GM23338 (cell line): ENCODE measurements around the gene SLC10A2. TPM values are rescaled to one million over a fixed set of nuclear protein-coding genes. Genes with fewer than 3 reads are reported as not detected.

Source experiments
- ATAC-seq: fragments of 200-7000 bp; cut with Tn5 transposase; 3 replicates; pipeline ENCODE4 v1.9.1; 2020
- DNase-seq: peaks from one replicate; pipeline ENCODE4 v3.0.0-alpha.2; 2015; ENCODE audit warnings: low spot score
- H2AFZ ChIP-seq: fragments of 200-600 bp; sonication (generic); 2 replicates; pipeline ENCODE4 v1.8.0; 2016; ENCODE audit warnings: antibody characterized with exemption, mild to moderate bottlenecking, moderate library complexity
- H3F3A ChIP-seq: fragments of 200-600 bp; sonication (generic); replicated peaks from 2 replicates; pipeline ENCODE4 v1.8.0; 2017; ENCODE audit warnings: antibody characterized with exemption, mixed run types, low read depth
- H3K27ac ChIP-seq: fragments of 200-600 bp; sonication (generic); 2 replicates; pipeline ENCODE4 v1.6.1; 2016; ENCODE audit warnings: low read depth
- H3K27me3 ChIP-seq: fragments of 200-600 bp; sonication (generic); 2 replicates; pipeline ENCODE4 v1.8.0; 2016; ENCODE audit warnings: mild to moderate bottlenecking, mixed run types, moderate library complexity; ENCODE audit not compliant: insufficient read depth
- H3K36me3 ChIP-seq: fragments of 200-600 bp; sonication (generic); 2 replicates; pipeline ENCODE4 v1.8.0; 2016; ENCODE audit warnings: mild to moderate bottlenecking; ENCODE audit not compliant: insufficient read depth
- H3K4me1 ChIP-seq: fragments of 200-600 bp; sonication (generic); 2 replicates; pipeline ENCODE4 v1.8.0; 2016; ENCODE audit warnings: mild to moderate bottlenecking, moderate library complexity; ENCODE audit not compliant: insufficient read depth
- H3K4me2 ChIP-seq: fragments of 200-600 bp; sonication (generic); 2 replicates; pipeline ENCODE4 v1.7.1; 2017; ENCODE audit warnings: mixed run types
- H3K4me3 ChIP-seq: fragments of 200-600 bp; sonication (generic); 2 replicates; pipeline ENCODE4 v1.6.1; 2016; ENCODE audit warnings: mixed run types
- H3K79me2 ChIP-seq: fragments of 200-600 bp; sonication (generic); replicated peaks from 2 replicates; pipeline ENCODE4 v1.8.0; 2017; ENCODE audit warnings: mild to moderate bottlenecking; ENCODE audit not compliant: insufficient read depth
- H3K9me2 ChIP-seq: fragments of 200-600 bp; sonication (generic); 2 replicates; pipeline ENCODE4 v1.8.0; 2017; ENCODE audit not compliant: insufficient read depth
- H4K20me1 ChIP-seq: fragments of 200-600 bp; sonication (generic); replicated peaks from 2 replicates; pipeline ENCODE4 v1.8.0; 2017; ENCODE audit warnings: mild to moderate bottlenecking; ENCODE audit not compliant: insufficient read depth
- H3K27ac Mint-ChIP-seq: 2 replicates; pipeline ENCODE4 v1.8.0; 2020; ENCODE audit warnings: inconsistent platforms, mild to moderate bottlenecking, moderate library complexity, mixed read lengths
- H3K27me3 Mint-ChIP-seq: 3 replicates; pipeline ENCODE4 v1.8.0; 2022; ENCODE audit warnings: low read depth, mild to moderate bottlenecking, moderate library complexity, mixed read lengths, inconsistent platforms; ENCODE audit not compliant: insufficient read depth, poor library complexity
- H3K36me3 Mint-ChIP-seq: 3 replicates; pipeline ENCODE4 v1.8.0; 2021; ENCODE audit warnings: low read depth, mild to moderate bottlenecking, inconsistent platforms, moderate library complexity, mixed read lengths
- H3K4me1 Mint-ChIP-seq: 3 replicates; pipeline ENCODE4 v1.8.0; 2020; ENCODE audit warnings: mild to moderate bottlenecking, inconsistent platforms, mixed read lengths
- H3K4me3 Mint-ChIP-seq: 3 replicates; pipeline ENCODE4 v1.8.0; 2021; ENCODE audit warnings: moderate library complexity, mild to moderate bottlenecking, inconsistent platforms, mixed read lengths
- H3K9me3 Mint-ChIP-seq: 3 replicates; pipeline ENCODE4 v1.8.0; 2020; ENCODE audit warnings: moderate library complexity, mild to moderate bottlenecking, inconsistent platforms, mixed read lengths
- EZH2 ChIP-seq: fragments of 200-600 bp; sonication (generic); IDR thresholded peaks from one replicate; pipeline ENCODE4 v1.8.0; 2017; ENCODE audit warnings: antibody characterized with exemption, mild to moderate bottlenecking, low read depth; ENCODE audit not compliant: unreplicated experiment
- JUNB ChIP-seq: IDR thresholded peaks from one replicate; pipeline ENCODE4 v1.6.1; 2016; ENCODE audit warnings: antibody characterized with exemption; ENCODE audit not compliant: unreplicated experiment
- ZNF331 ChIP-seq: fragments of 250-450 bp; sonication (Bioruptor Pico); IDR thresholded peaks from 2 replicates; pipeline ENCODE4 v1.5.0; 2020; ENCODE audit warnings: low read depth, mild to moderate bottlenecking, moderate library complexity
- polyA plus RNA-seq: library from polyadenylated mRNA; unstranded; fragments of >200 nt; fragmentation: Nextera tagmentation; extraction: Ambion mirVana; gene quantifications from 2 replicates; pipeline ENCODE4 v1.2.1, GENCODE V29; 2016
- total RNA-seq: library from RNA; depleted of rRNA; stranded (reverse); fragments of >200 nt; shearing (Covaris generic); gene quantifications from 2 replicates; pipeline ENCODE4 v1.2.3, GENCODE V29; 2014
- TF ChIP-seq, protein P1 (sequence below): IDR thresholded peaks from one replicate; pipeline ENCODE4 v1.6.1; 2018; ENCODE audit warnings: antibody characterized with exemption; ENCODE audit not compliant: unreplicated experiment
- TF ChIP-seq, protein P2 (sequence below): fragments of 250-450 bp; sonication (Bioruptor Pico); IDR thresholded peaks from 2 replicates; pipeline ENCODE4 v1.5.0; 2020; ENCODE audit warnings: mild to moderate bottlenecking, moderate library complexity

SLC10A2 gene
- total and polyA plus RNA-seq, 2 experiments from 2014 or later, result not detected

DNA sequence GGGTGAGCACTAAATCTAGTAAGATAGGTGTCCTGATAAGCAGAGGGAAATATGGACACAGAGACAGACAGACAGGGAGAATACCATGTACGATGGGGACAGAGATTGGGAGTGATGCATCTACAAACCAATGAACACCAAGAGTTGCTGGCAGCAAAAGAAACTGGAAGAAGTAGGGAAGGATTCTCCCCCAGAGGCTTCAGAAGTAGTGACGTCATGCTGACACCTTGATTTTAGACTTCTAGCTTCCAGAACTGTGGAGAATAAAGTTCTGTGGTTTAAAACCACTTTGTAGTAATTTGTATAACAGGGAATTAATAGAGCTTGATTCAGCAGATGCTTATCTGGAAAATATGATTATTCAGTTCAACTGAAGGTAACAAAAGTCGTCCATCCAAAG is 66.1 kb downstream of the SLC10A2 start:
- no peak for DNase-seq
- Histone ChIP-seq H2AFZ (no peak overlapping the region), H3K4me2 (no peak overlapping the region), H3K4me1 (no peaks in the 10 kb centered on the region), H3K9me2 (peaks cover 12% of the 10 kb centered on the region; the same call in 1 of the 2 replicates), H3K79me2 (no peaks in the 10 kb centered on the region), H3K27ac (no peak overlapping the region), H3K27me3 (no peaks in the 10 kb centered on the region), H3K4me3 (no peak overlapping the region), H3F3A (no peaks in the 10 kb centered on the region), H3K36me3 (no peaks in the 10 kb centered on the region), H4K20me1 (no peaks in the 10 kb centered on the region)
- no peak for ATAC-seq
- H3K36me3 Mint-ChIP-seq, result peaks cover 12% of the 10 kb centered on the region
- no peaks in the 10 kb centered on the region for H3K27me3 Mint-ChIP-seq
- no peaks in the 10 kb centered on the region; the same call in 2 of the 3 replicates for H3K4me1 Mint-ChIP-seq
- H3K27ac Mint-ChIP-seq, result no peak overlapping the region
- no peak overlapping the region for H3K4me3 Mint-ChIP-seq
- peaks cover 12% of the 10 kb centered on the region for H3K9me3 Mint-ChIP-seq
- TF ChIP-seq EZH2 (no peak), JUNB (no peak), ZNF331 (CRISPR knock-in tag) (no peak)
- TF ChIP-seq, protein P1, sequence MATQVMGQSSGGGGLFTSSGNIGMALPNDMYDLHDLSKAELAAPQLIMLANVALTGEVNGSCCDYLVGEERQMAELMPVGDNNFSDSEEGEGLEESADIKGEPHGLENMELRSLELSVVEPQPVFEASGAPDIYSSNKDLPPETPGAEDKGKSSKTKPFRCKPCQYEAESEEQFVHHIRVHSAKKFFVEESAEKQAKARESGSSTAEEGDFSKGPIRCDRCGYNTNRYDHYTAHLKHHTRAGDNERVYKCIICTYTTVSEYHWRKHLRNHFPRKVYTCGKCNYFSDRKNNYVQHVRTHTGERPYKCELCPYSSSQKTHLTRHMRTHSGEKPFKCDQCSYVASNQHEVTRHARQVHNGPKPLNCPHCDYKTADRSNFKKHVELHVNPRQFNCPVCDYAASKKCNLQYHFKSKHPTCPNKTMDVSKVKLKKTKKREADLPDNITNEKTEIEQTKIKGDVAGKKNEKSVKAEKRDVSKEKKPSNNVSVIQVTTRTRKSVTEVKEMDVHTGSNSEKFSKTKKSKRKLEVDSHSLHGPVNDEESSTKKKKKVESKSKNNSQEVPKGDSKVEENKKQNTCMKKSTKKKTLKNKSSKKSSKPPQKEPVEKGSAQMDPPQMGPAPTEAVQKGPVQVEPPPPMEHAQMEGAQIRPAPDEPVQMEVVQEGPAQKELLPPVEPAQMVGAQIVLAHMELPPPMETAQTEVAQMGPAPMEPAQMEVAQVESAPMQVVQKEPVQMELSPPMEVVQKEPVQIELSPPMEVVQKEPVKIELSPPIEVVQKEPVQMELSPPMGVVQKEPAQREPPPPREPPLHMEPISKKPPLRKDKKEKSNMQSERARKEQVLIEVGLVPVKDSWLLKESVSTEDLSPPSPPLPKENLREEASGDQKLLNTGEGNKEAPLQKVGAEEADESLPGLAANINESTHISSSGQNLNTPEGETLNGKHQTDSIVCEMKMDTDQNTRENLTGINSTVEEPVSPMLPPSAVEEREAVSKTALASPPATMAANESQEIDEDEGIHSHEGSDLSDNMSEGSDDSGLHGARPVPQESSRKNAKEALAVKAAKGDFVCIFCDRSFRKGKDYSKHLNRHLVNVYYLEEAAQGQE, result no peak
- TF ChIP-seq, protein P2, sequence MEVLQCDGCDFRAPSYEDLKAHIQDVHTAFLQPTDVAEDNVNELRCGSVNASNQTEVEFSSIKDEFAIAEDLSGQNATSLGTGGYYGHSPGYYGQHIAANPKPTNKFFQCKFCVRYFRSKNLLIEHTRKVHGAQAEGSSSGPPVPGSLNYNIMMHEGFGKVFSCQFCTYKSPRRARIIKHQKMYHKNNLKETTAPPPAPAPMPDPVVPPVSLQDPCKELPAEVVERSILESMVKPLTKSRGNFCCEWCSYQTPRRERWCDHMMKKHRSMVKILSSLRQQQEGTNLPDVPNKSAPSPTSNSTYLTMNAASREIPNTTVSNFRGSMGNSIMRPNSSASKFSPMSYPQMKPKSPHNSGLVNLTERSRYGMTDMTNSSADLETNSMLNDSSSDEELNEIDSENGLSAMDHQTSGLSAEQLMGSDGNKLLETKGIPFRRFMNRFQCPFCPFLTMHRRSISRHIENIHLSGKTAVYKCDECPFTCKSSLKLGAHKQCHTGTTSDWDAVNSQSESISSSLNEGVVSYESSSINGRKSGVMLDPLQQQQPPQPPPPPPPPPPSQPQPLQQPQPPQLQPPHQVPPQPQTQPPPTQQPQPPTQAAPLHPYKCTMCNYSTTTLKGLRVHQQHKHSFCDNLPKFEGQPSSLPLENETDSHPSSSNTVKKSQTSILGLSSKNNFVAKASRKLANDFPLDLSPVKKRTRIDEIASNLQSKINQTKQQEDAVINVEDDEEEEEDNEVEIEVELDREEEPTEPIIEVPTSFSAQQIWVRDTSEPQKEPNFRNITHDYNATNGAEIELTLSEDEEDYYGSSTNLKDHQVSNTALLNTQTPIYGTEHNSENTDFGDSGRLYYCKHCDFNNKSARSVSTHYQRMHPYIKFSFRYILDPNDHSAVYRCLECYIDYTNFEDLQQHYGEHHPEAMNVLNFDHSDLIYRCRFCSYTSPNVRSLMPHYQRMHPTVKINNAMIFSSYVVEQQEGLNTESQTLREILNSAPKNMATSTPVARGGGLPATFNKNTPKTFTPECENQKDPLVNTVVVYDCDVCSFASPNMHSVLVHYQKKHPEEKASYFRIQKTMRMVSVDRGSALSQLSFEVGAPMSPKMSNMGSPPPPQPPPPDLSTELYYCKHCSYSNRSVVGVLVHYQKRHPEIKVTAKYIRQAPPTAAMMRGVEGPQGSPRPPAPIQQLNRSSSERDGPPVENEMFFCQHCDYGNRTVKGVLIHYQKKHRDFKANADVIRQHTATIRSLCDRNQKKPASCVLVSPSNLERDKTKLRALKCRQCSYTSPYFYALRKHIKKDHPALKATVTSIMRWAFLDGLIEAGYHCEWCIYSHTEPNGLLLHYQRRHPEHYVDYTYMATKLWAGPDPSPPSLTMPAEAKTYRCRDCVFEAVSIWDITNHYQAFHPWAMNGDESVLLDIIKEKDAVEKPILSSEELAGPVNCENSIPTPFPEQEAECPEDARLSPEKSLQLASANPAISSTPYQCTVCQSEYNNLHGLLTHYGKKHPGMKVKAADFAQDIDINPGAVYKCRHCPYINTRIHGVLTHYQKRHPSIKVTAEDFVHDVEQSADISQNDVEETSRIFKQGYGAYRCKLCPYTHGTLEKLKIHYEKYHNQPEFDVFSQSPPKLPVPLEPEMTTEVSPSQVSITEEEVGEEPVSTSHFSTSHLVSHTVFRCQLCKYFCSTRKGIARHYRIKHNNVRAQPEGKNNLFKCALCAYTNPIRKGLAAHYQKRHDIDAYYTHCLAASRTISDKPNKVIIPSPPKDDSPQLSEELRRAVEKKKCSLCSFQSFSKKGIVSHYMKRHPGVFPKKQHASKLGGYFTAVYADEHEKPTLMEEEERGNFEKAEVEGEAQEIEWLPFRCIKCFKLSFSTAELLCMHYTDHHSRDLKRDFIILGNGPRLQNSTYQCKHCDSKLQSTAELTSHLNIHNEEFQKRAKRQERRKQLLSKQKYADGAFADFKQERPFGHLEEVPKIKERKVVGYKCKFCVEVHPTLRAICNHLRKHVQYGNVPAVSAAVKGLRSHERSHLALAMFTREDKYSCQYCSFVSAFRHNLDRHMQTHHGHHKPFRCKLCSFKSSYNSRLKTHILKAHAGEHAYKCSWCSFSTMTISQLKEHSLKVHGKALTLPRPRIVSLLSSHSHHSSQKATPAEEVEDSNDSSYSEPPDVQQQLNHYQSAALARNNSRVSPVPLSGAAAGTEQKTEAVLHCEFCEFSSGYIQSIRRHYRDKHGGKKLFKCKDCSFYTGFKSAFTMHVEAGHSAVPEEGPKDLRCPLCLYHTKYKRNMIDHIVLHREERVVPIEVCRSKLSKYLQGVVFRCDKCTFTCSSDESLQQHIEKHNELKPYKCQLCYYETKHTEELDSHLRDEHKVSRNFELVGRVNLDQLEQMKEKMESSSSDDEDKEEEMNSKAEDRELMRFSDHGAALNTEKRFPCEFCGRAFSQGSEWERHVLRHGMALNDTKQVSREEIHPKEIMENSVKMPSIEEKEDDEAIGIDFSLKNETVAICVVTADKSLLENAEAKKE, result no peak
